Psoas muscle (tissue), 8 donors: ENCODE results near the gene LRRC14B. TPM values are rescaled to one million over a fixed set of nuclear protein-coding genes. Genes with fewer than 3 reads are reported as not detected.

ENCODE experiments used
- ATAC-seq, 4 donors: fragments of 200-7000 bp; cut with Tn5 transposase; one replicate each; pipeline ENCODE4 v1.9.1; 2020; ENCODE audit warnings: moderate library complexity in 3 of 4, mild to moderate bottlenecking in 2 of 4
- DNase-seq, 2 donors: peaks; one replicate each; pipeline ENCODE4 v3.0.0-alpha.2; 2020
- H3K27ac ChIP-seq: fragments of 200-600 bp; one replicate; pipeline ENCODE4 v1.8.0; 2022
- H3K27me3 ChIP-seq, 3 donors: fragments of 200-600 bp in 1 of 3; one replicate each; pipeline versions ENCODE4 v1.6.1 to v1.8.0; 2013 to 2022; ENCODE audit warnings: low read length in 2 of 3, mild to moderate bottlenecking in 2 of 3, moderate library complexity in 1 of 3; ENCODE audit not compliant: insufficient read depth in 3 of 3
- H3K36me3 ChIP-seq, 2 donors: fragments of 200-600 bp in 1 of 2; one replicate each; pipeline versions ENCODE4 v1.6.1 to v1.8.0; 2013 to 2022; ENCODE audit warnings: low read depth in 1 of 2, mild to moderate bottlenecking in 1 of 2, moderate library complexity in 1 of 2; ENCODE audit not compliant: insufficient read depth in 1 of 2
- H3K4me1 ChIP-seq: fragments of 200-600 bp; one replicate; pipeline ENCODE4 v1.8.0; 2022
- H3K4me3 ChIP-seq: fragments of 200-600 bp; one replicate; pipeline ENCODE4 v1.8.0; 2022; ENCODE audit warnings: mild to moderate bottlenecking
- H3K9me3 ChIP-seq: fragments of 200-600 bp; one replicate; pipeline ENCODE4 v1.8.0; 2022
- WGBS, 3 donors: extraction: QIAGEN DNeasy Blood & Tissue Kit; methylation state at CpG; one replicate each; pipeline versions ENCODE4 v1.1.6 to v1.1.7; 2013; 5-methylcytosine and 5-hydroxymethylcytosine counted together
- intact Hi-C, 2 donors: fragments of 100-400 bp; cut with DNase I; formaldehyde crosslinking; loops; one replicate each; pipeline versions ENCODE4 v1.11.0 to v1.14.2; 2022
- long read RNA-seq, 2 donors: library from polyadenylated mRNA; unstranded; transcript quantifications; one replicate each; pipeline ENCODE4 v2.0.0, GENCODE V29; 2021
- polyA plus RNA-seq, 3 donors: library from polyadenylated mRNA; stranded (reverse); fragments of 200-250 nt; gene quantifications; one replicate each; pipeline ENCODE4 v1.2.3, GENCODE V29; 2013
- total RNA-seq, 4 donors: library from RNA; stranded (reverse); fragmentation: NEBNext Ultra II Directional in 2 of 4; extraction: Animal tissue kit (Norgen Biotek cat#: 25700) in 2 of 4; gene quantifications; one replicate each; pipeline versions ENCODE4 v1.2.1 to v1.2.4, GENCODE V29; 2021 to 2023
- TF ChIP-seq, protein P1 (sequence below): fragments of 200-600 bp; IDR thresholded peaks from one replicate; pipeline ENCODE4 v1.8.0; 2022; ENCODE audit warnings: antibody characterized with exemption
- donor health status: healthy with polysubstance abuse.
- donor health status: DM: no; HTN: no; CAD: no; lungs with moderate emphysema.
- donor health status: Bipolar disorder and iron deficiency.
- donor health status: healthy.
- donor health status: DM: yes; HTN: yes; CAD: no.
- donor health status: DM: no; HTN: no; CAD: no.
- donor health status: DM: no; HTN: no; CAD: no.
- donor health status: DM: yes; HTN: yes; CAD: no.

LRRC14B gene
- total RNA-seq (10 to 100 TPM in 1 of 4 donors, 1 to 10 TPM in 3; 1.3 to 13.4 (median 9.0) TPM), polyA plus RNA-seq (10 to 100 TPM in 2 of 3 donors, under 1 TPM in 1; 0.42 to 15.5 (median 14.5) TPM)
- long read RNA-seq, donor 1: 0 reads
- long read RNA-seq, donor 2, transcript LRRC14B-201 (2 exons, 1,573 nt): major isoform, 33 of 34 reads
- long read RNA-seq, donor 2, partial matches to known transcripts: 0 of 34 reads
- long read RNA-seq, donor 2, other reads (novel, unspliced or antisense): 1 of 34 reads

DNA sequence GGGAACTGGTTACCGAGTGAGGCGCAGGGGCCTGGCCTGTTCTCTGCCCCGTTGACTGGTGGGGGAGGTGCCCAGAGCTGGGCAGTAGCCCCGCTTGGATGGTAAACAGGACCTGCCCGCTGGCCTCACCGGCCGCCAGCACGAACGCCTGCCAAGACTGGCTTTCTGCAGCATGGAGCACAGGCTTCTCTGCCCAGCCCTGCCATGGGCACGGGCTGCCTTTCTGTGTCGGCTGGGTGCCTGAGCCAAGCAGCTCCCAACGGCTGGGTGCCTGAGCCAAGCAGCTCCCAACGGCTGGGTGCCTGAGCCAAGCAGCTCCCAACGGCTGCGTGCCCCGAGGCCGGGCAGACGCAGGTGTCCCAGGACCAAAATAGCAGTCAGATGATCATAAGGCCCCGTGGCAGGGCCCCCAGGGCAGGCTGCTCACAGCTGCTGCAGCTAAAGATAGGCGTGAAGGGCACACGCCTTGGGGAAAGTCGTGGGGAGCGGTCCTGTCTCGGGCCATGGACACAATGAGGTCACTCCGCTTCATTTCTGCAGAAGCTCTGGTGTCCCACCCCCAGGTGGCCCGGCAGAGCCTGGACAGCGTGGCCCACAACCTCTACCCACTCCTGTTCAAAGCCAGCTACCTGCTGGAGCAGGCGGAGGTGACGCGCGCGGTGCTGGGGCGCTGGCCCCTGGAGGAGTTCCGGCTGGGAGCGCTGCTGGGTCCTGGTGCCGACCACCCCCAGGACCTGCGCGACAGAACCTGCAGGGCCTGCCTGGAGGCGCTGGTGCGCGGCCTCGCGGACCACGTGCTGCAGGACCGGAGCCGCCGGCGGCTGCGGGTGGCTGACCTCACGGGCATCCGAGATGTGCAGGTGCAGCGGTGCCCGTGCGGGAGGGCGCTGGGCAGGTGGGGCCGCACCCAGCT is at the start of gene LRRC14B:
TSS of gene LRRC14B (plus strand) at position 460 of the 913 bp plus-strand sequence. CDS start at position 504, 44 bp downstream.
- H3K4me3 ChIP-seq: peak within 1 kb of the TSS; percentile 54
- TF ChIP-seq, protein P1, sequence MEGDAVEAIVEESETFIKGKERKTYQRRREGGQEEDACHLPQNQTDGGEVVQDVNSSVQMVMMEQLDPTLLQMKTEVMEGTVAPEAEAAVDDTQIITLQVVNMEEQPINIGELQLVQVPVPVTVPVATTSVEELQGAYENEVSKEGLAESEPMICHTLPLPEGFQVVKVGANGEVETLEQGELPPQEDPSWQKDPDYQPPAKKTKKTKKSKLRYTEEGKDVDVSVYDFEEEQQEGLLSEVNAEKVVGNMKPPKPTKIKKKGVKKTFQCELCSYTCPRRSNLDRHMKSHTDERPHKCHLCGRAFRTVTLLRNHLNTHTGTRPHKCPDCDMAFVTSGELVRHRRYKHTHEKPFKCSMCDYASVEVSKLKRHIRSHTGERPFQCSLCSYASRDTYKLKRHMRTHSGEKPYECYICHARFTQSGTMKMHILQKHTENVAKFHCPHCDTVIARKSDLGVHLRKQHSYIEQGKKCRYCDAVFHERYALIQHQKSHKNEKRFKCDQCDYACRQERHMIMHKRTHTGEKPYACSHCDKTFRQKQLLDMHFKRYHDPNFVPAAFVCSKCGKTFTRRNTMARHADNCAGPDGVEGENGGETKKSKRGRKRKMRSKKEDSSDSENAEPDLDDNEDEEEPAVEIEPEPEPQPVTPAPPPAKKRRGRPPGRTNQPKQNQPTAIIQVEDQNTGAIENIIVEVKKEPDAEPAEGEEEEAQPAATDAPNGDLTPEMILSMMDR: no peak
- H3K27ac ChIP-seq: peak within 1 kb of the TSS; percentile 97
- H3K4me1 ChIP-seq: peaks cover 56% of the 10 kb centered on the region
- ATAC-seq: peak; percentile 79 to 86 (median 85)
- DNase-seq: peak; percentile 75 to 95
- intact Hi-C loops: no loop called here
- 8 to 15% (median 12%) methylated on average over 47 to 56 of the region's 56 CpGs for WGBS, 3 donors
- H3K9me3 ChIP-seq: no peaks in the 10 kb centered on the region
- no peaks in the 10 kb centered on the region for H3K27me3 ChIP-seq
- H3K36me3 ChIP-seq: no peaks in the 10 kb centered on the region

DNA sequence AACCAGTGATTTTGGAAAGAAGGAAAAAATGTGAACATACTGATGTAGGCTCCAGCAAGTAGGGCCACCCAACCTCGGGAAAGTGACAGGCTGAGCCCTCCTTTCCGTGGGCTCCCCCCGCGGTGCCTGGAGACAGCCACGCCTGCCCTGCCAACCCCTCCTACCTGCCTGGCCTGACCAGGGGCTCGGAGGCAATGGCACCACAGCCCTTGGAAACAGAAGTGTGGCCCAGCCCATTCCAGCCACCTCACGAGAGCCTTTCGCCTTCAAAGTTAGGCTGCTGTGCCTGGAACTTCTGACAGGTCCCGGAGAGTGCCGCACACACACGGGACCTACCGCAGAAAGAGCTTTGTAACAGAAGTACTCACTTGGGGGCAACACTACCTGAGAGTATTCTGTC is 49.5 kb upstream of the LRRC14B start:
- WGBS, 3 donors: 82 to 87% (median 83%) methylated on average over 12 of the region's 12 CpGs
- TF ChIP-seq, protein P1: no peak

DNA sequence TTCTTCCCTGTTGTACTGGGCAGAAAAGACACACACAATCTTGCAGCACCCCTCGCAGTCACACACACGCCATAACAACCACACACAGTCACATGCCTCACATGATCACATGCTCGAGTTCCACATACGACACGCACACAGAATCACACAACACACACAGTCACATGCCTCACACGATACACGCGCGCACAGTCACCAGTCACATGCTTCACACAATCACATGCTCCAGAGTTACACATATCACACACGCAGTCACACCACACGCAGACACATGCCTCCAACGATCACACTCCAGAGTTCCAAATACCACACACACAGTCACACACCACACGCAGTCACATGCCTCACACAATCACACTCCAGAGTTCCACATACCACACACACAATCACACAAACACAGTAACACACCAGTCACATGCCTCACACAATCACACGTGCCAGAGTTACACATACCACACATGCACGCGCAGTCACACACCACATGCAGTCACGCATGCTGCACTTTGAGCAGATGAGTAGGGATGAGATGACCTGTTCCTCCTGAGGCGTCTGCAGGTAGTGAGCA is 49.0 kb upstream of the LRRC14B start:
- no peak for ATAC-seq

More for the DNA sequence above, 49.5 kb upstream of the LRRC14B start:
- no peaks in the 10 kb centered on the region for H3K27me3 ChIP-seq
- H3K9me3 ChIP-seq: peaks cover under 1% of the 10 kb centered on the region
- H3K36me3 ChIP-seq: no peaks in the 10 kb centered on the region
- H3K27ac ChIP-seq: no peak overlapping the region
- ATAC-seq (no peak), DNase-seq (no peak)
- intact Hi-C loops: no loop called here
- no peaks in the 10 kb centered on the region for H3K4me1 ChIP-seq
- no peak overlapping the region for H3K4me3 ChIP-seq

DNA sequence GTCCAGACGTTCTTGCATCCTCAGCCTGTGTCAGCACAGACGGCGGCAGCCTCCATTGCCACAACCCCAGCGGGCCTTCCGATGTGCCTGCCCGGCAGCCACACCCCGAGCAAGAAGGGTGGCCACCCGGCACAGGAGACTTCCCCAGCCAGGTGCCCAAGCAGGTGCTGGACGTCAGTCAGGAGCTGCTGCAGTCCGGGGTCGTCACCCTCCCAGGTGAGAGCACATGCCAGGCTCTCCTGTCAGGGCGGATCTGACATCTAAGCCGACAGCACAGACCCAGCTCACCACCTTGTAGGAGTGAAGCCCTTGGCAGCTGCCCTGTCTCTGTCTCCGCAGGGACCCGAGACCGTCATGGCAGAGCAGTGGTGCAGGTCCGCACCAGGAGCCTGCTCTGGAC is 48.3 kb upstream of the LRRC14B start:
- H3K36me3 ChIP-seq: no peaks in the 10 kb centered on the region
- 77 to 84% (median 84%) methylated on average over 17 of the region's 17 CpGs for WGBS, 3 donors
- H3K9me3 ChIP-seq: peaks cover 8% of the 10 kb centered on the region
- intact Hi-C loops: no loop called here
- no peak for DNase-seq
- no peaks in the 10 kb centered on the region for H3K27me3 ChIP-seq
- no peak overlapping the region for H3K27ac ChIP-seq
- TF ChIP-seq, protein P1: no peak
- H3K4me3 ChIP-seq: no peak overlapping the region
- ATAC-seq: no peak
- no peaks in the 10 kb centered on the region for H3K4me1 ChIP-seq

More for the DNA sequence above, 49.0 kb upstream of the LRRC14B start:
- no peaks in the 10 kb centered on the region for H3K36me3 ChIP-seq
- DNase-seq: no peak
- H3K4me1 ChIP-seq: no peaks in the 10 kb centered on the region
- H3K9me3 ChIP-seq: peaks cover 7% of the 10 kb centered on the region
- no peaks in the 10 kb centered on the region for H3K27me3 ChIP-seq
- no peak overlapping the region for H3K27ac ChIP-seq
- TF ChIP-seq, protein P1: no peak
- no peak overlapping the region for H3K4me3 ChIP-seq
- intact Hi-C loops: no loop called here
- WGBS, 3 donors: 91 to 93% (median 92%) methylated on average over 18 of the region's 18 CpGs
